Thymus (tissue), 11 donors: ENCODE results near the gene NPW. TPM values are rescaled to one million over a fixed set of nuclear protein-coding genes. Genes with fewer than 3 reads are reported as not detected.
A peak's percentile ranks its signal among the peaks of the same experiment; 100 is the strongest.

Source experiments
- DNase-seq, 9 donors: peaks; one replicate each; pipeline ENCODE4 v3.0.0-alpha.2; 2013; ENCODE audit warnings: low spot score in 9 of 9, low read depth in 6 of 9, missing footprints in 1 of 9
- H3K27ac ChIP-seq, 2 donors: one replicate each; pipeline ENCODE4 v1.5.1; 2013; ENCODE audit warnings: control low read depth in 1 of 2, low read depth in 1 of 2, low read length in 1 of 2, mild to moderate bottlenecking in 1 of 2, moderate library complexity in 1 of 2
- H3K27me3 ChIP-seq, 2 donors: one replicate each; pipeline ENCODE4 v1.5.1; 2013; ENCODE audit warnings: low read length in 1 of 2; ENCODE audit not compliant: control insufficient read depth in 2 of 2, insufficient read depth in 1 of 2
- H3K36me3 ChIP-seq, 2 donors: one replicate each; pipeline ENCODE4 v1.5.1; 2013; ENCODE audit warnings: low read length in 1 of 2, mild to moderate bottlenecking in 1 of 2, moderate library complexity in 1 of 2; ENCODE audit not compliant: control insufficient read depth in 2 of 2, insufficient read depth in 2 of 2
- H3K4me1 ChIP-seq, 2 donors: one replicate each; pipeline ENCODE4 v1.5.1; 2013; ENCODE audit warnings: low read length in 2 of 2; ENCODE audit not compliant: control insufficient read depth in 2 of 2, insufficient read depth in 2 of 2
- H3K4me3 ChIP-seq, 2 donors: one replicate each; pipeline ENCODE4 v1.5.1; 2013; ENCODE audit warnings: low read length in 2 of 2, control low read depth in 1 of 2, mild to moderate bottlenecking in 1 of 2
- H3K9me3 ChIP-seq, 2 donors: one replicate each; pipeline ENCODE4 v1.5.1; 2013; ENCODE audit warnings: low read length in 1 of 2, mild to moderate bottlenecking in 1 of 2; ENCODE audit not compliant: control insufficient read depth in 2 of 2, insufficient read depth in 1 of 2
- WGBS: extraction: QIAGEN DNeasy Blood & Tissue Kit; methylation state at CpG from one replicate; pipeline ENCODE4 v1.1.7; 2013; 5-methylcytosine and 5-hydroxymethylcytosine counted together
- polyA plus RNA-seq: library from polyadenylated mRNA; stranded (reverse); fragments of 200-250 nt; gene quantifications from one replicate; pipeline ENCODE4 v1.2.3, GENCODE V29; 2013
- total RNA-seq: library from RNA; stranded (reverse); fragments of 120-200 nt; gene quantifications from one replicate; pipeline ENCODE4 v1.2.4, GENCODE V29; 2013
- donor health status: healthy.

The NPW gene
- total and polyA plus RNA-seq, 2 donors = 0.66 to 1.2 TPM

GRCh38 chr16:1998852-1999801 lies 20.5 kb upstream of the NPW start:
- Histone ChIP-seq H3K4me3 (no peak overlapping the region), H3K36me3 (peaks cover 64 to 69% of the 10 kb centered on the region in 2 donors), H3K4me1 (peaks cover 0 to 7% of the 10 kb centered on the region in 2 donors), H3K9me3 (peaks cover 0 to 5% of the 10 kb centered on the region in 2 donors), H3K27me3 (no peaks in the 10 kb centered on the region), H3K27ac (no peak overlapping the region)
- 98% methylated on average over 39 of the region's 39 CpGs for WGBS
- DNase-seq = no peak

- Histone ChIP-seq H3K36me3 (peaks cover 68 to 69% of the 10 kb centered on the region in 2 donors), H3K27ac (no peak overlapping the region), H3K27me3 (no peaks in the 10 kb centered on the region), H3K4me1 (peaks cover 0 to 12% of the 10 kb centered on the region in 2 donors), H3K4me3 (no peak overlapping the region), H3K9me3 (peaks cover 0 to 10% of the 10 kb centered on the region in 2 donors)
- no peak for DNase-seq
- 98% methylated on average over 28 of the region's 28 CpGs for WGBS
Measured at GRCh38 chr16:1999866-2000514, 19.6 kb upstream of the NPW start.

- H3K27me3 ChIP-seq = no peaks in the 10 kb centered on the region
- peaks cover 0 to 10% of the 10 kb centered on the region in 2 donors for H3K9me3 ChIP-seq
- H3K27ac ChIP-seq = no peak overlapping the region
- peaks cover 68 to 69% of the 10 kb centered on the region in 2 donors for H3K36me3 ChIP-seq
- no peak overlapping the region for H3K4me3 ChIP-seq
- no peak for DNase-seq
- 98% methylated on average over 19 of the region's 19 CpGs for WGBS
- H3K4me1 ChIP-seq = peaks cover 0 to 12% of the 10 kb centered on the region in 2 donors
Measured at GRCh38 chr16:2001035-2001434, 18.6 kb upstream of the NPW start.

GRCh38 chr16:2001456-2002355 lies 17.9 kb upstream of the NPW start:
- Histone ChIP-seq H3K4me3 (no peak overlapping the region), H3K27me3 (no peaks in the 10 kb centered on the region), H3K36me3 (peaks cover 67 to 68% of the 10 kb centered on the region in 2 donors), H3K9me3 (peaks cover 0 to 10% of the 10 kb centered on the region in 2 donors), H3K27ac (no peak overlapping the region), H3K4me1 (peaks cover under 1 to 12% of the 10 kb centered on the region in 2 donors)
- DNase-seq = no peak
- 98% methylated on average over 53 of the region's 53 CpGs for WGBS

DNA sequence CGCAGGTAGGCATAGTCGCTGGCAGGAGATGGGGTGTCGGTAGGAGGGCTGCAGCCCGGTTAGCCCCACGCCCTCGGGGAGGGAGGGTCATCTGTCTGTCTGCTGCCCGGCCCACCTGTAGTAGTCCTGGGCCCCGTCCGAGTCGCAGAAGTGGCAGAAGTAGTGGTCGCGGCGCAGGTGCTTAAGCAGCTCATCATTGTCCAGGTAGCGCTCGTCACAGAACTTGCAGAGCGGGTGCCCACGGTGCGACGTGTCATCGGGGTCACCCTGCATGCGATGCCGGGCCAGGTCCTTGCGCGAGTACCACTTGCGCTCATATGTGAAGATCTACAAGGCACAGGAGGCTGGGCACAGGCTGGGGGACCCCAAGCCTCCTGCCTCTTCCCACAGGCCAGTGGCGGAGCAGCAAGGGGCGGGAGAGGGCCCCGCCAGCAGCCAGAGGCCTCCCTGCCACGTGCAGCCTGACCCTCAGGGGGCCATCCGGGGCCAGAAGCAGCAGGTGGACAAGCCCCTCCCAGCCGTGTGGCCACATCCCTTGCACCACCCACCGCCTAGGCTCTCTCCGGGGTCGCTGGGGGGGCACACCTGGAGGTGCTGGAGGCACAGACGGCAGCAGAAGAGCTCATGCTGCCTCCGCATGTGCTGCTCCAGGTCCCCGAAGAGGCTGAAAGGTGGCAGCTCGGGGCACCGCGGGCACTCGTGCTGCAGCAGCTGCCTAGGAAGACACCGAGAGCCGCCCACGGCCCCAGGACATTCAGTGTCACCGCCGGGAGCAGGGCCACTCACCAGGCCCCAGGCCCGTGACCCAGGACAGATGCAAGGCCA lies 17.0 kb upstream of the NPW start:
- Histone ChIP-seq H3K27ac (no peak overlapping the region), H3K4me1 (peaks cover 9 to 19% of the 10 kb centered on the region in 2 donors), H3K36me3 (peaks cover 58 to 64% of the 10 kb centered on the region in 2 donors), H3K9me3 (peaks cover 0 to 10% of the 10 kb centered on the region in 2 donors), H3K4me3 (no peak overlapping the region), H3K27me3 (no peaks in the 10 kb centered on the region)
- no peak for DNase-seq
- 97% methylated on average over 47 of the region's 47 CpGs for WGBS

GRCh38 chr16:2003231-2003826 lies 16.3 kb upstream of the NPW start:
- no peak overlapping the region for H3K27ac ChIP-seq
- peaks cover 51 to 61% of the 10 kb centered on the region in 2 donors for H3K36me3 ChIP-seq
- H3K9me3 ChIP-seq = peaks cover 0 to 10% of the 10 kb centered on the region in 2 donors
- no peak overlapping the region for H3K4me3 ChIP-seq
- WGBS = 94% methylated on average over 8 of the region's 8 CpGs
- H3K27me3 ChIP-seq = no peaks in the 10 kb centered on the region
- peaks cover 16 to 26% of the 10 kb centered on the region in 2 donors for H3K4me1 ChIP-seq
- no peak for DNase-seq

DNA sequence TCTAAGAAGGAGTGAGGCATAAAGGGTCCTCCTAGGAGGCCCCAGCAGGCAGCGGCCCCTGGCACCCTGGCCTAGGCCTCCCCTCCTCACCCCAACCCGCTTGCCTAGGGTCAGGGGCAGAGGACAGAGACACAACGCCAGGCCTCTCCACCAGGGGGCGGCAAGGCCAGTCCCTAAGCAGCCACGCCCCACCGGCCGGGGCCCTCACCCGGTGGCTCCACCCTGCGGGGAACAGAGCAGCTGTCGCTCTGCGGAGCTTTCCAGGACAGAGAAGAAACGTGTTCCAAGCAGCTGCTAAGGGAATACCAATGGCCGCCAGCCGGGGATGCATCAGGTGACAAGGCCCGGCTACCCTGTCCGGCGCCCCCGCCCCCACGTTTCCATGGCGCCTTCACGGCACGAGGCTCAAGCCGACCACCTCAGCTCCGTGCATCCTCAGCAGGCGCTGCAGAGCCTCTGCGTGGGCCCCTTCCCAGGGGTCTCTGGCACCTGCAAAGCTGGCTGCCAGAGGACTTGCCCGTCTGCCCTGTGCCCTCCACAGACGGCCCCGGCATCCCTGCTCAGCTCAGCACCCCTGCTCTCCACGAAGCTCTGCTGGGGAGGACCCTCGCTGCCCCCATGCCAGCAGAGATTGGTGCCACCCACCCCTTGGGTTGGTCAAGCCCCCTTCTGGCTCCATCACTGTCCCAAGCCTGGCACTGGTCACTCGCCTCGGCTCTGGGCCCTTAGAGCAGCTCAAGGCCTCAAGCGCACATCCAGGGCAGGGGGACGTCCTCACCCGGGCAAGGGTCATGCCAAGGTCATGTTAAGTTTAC lies 15.6 kb upstream of the NPW start:
- Histone ChIP-seq H3K27me3 (no peaks in the 10 kb centered on the region), H3K36me3 (peaks cover 44 to 55% of the 10 kb centered on the region in 2 donors), H3K4me1 (peaks cover 19 to 32% of the 10 kb centered on the region in 2 donors), H3K27ac (no peak overlapping the region), H3K9me3 (peaks cover 0 to 13% of the 10 kb centered on the region in 2 donors), H3K4me3 (no peak overlapping the region)
- WGBS = 53% methylated on average over 36 of the region's 36 CpGs
- peak in 5 of 9 donors; percentile 66 to 87 (median 80) for DNase-seq
